GM18867 (cell line): Measurements from ENCODE around the gene RERE.
A peak's percentile ranks its signal among the peaks of the same experiment; 100 is the strongest.

Source experiments
- ATAC-seq: cut with Tn5 transposase; IDR thresholded peaks from one replicate; pipeline ENCODE4 v1.9.1; 2021; ENCODE audit warnings: mild to moderate bottlenecking, moderate library complexity; ENCODE audit not compliant: unreplicated experiment

The RERE gene

GRCh38 chr1:8817412-8818324 lies at the start of gene RERE:
RERE (minus strand) TSS chr1:8817640.
- peak; percentile 96 for ATAC-seq

GRCh38 chr1:8866792-8867415 lies 49.5 kb upstream of the RERE start:
- no peak for ATAC-seq

GRCh38 chr1:8866173-8866791 lies 48.8 kb upstream of the RERE start:
- no peak for ATAC-seq

GRCh38 chr1:8864713-8865344 lies 47.4 kb upstream of the RERE start:
- ATAC-seq = no peak

GRCh38 chr1:8863794-8864233 lies 46.4 kb upstream of the RERE start:
- no peak for ATAC-seq

GRCh38 chr1:8863138-8863537 lies 45.7 kb upstream of the RERE start:
- ATAC-seq = no peak

GRCh38 chr1:8862528-8862927 lies 45.1 kb upstream of the RERE start:
- ATAC-seq = no peak

- no peak for ATAC-seq
These were observed 43.5 kb upstream of the RERE start for GRCh38 chr1:8860738-8861516.

- no peak for ATAC-seq
These were observed 41.7 kb upstream of the RERE start for GRCh38 chr1:8858888-8859706.

- ATAC-seq = no peak
These were observed 40.8 kb upstream of the RERE start for GRCh38 chr1:8858112-8858668.

- ATAC-seq = no peak
These were observed 39.4 kb upstream of the RERE start for GRCh38 chr1:8856689-8857412.

GRCh38 chr1:8854240-8854639 lies 36.8 kb upstream of the RERE start:
- no peak for ATAC-seq

GRCh38 chr1:8851060-8851459 lies 33.6 kb upstream of the RERE start:
- ATAC-seq = no peak

- no peak for ATAC-seq
These were observed 31.4 kb upstream of the RERE start for GRCh38 chr1:8848663-8849386.

- ATAC-seq = no peak
These were observed 30.6 kb upstream of the RERE start for GRCh38 chr1:8847990-8848389.

- ATAC-seq = no peak
These were observed 28.8 kb upstream of the RERE start for GRCh38 chr1:8846263-8846662.

- no peak for ATAC-seq
These were observed 28.0 kb upstream of the RERE start for GRCh38 chr1:8845104-8846097.
